GM12865 (cell line): ENCODE data around the gene ZNF618.

Source experiments
- DNase-seq: peaks from one replicate; pipeline ENCODE4 v3.0.0; 2010; ENCODE audit warnings: low read depth
- H3K4me3 ChIP-seq: 2 replicates; pipeline ENCODE4 v1.5.1; 2011; ENCODE audit warnings: mild to moderate bottlenecking, low read depth, low read length, control low read depth
- CTCF ChIP-seq: IDR thresholded peaks from 2 replicates; pipeline ENCODE4 v1.5.1; 2011; ENCODE audit warnings: low read length, control low read depth, low read depth, inconsistent platforms; ENCODE audit not compliant: insufficient read depth; ENCODE audit errors: missing control alignments

The ZNF618 gene

GRCh38 chr9:114084282-114085073 lies 208.4 kb downstream of the ZNF618 start:
- DNase-seq, result no peak
- TF ChIP-seq CTCF, result no peak
- no peak overlapping the region for H3K4me3 ChIP-seq

- no peak overlapping the region for H3K4me3 ChIP-seq
- TF ChIP-seq CTCF, result no peak
- no peak for DNase-seq
These were observed 209.3 kb downstream of the ZNF618 start for GRCh38 chr9:114085387-114085789.

GRCh38 chr9:114086009-114086408 lies 209.9 kb downstream of the ZNF618 start:
- no peak for DNase-seq
- TF ChIP-seq CTCF, result no peak
- no peak overlapping the region for H3K4me3 ChIP-seq

- no peak for TF ChIP-seq CTCF
- DNase-seq, result no peak
- H3K4me3 ChIP-seq, result no peak overlapping the region
These were observed 210.5 kb downstream of the ZNF618 start for GRCh38 chr9:114086607-114087006.

GRCh38 chr9:114087721-114088120 lies 211.6 kb downstream of the ZNF618 start:
- no peak overlapping the region for H3K4me3 ChIP-seq
- DNase-seq, result no peak
- TF ChIP-seq CTCF, result no peak

GRCh38 chr9:114088571-114089170 lies 212.6 kb downstream of the ZNF618 start:
- H3K4me3 ChIP-seq, result no peak overlapping the region
- TF ChIP-seq CTCF, result no peak
- DNase-seq, result no peak
